IMR-90 (cell line): ENCODE results near the gene FLACC1.

Experiments
- RAD21 ChIP-seq: IDR thresholded peaks from 2 replicates; pipeline ENCODE4 v1.6.1; 2012; ENCODE audit warnings: low read length, improper control_type of control experiment
- TF ChIP-seq, protein P1 (sequence below): conservative IDR thresholded peaks from 2 replicates; pipeline ENCODE4 v1.5.1; 2012; ENCODE audit warnings: mild to moderate bottlenecking, low read depth, low read length, improper control_type of control experiment

DNA sequence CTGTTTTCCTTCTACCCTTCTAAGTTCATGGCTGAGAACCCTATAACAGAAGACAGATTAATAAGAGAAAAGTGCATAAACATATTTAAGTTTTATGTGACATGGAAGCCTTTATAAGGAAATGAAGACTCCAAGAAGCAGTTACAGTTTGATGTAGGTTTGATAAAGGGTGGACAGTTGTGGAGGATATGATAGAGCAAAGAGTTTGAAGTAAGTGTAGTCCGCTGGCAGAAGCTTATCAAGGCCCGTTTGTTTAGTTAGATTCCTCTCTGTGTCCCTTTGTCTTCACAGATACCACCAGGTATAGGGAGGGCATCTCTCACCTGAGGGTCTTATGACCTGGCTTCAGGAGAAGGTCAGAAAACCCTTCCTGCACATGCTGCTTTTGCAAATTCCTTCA, 107.3 kb downstream of the FLACC1 start:
- TF ChIP-seq RAD21 = no peak
- TF ChIP-seq, protein P1, sequence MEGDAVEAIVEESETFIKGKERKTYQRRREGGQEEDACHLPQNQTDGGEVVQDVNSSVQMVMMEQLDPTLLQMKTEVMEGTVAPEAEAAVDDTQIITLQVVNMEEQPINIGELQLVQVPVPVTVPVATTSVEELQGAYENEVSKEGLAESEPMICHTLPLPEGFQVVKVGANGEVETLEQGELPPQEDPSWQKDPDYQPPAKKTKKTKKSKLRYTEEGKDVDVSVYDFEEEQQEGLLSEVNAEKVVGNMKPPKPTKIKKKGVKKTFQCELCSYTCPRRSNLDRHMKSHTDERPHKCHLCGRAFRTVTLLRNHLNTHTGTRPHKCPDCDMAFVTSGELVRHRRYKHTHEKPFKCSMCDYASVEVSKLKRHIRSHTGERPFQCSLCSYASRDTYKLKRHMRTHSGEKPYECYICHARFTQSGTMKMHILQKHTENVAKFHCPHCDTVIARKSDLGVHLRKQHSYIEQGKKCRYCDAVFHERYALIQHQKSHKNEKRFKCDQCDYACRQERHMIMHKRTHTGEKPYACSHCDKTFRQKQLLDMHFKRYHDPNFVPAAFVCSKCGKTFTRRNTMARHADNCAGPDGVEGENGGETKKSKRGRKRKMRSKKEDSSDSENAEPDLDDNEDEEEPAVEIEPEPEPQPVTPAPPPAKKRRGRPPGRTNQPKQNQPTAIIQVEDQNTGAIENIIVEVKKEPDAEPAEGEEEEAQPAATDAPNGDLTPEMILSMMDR = no peak
